Prostate gland (tissue), 2 donors: ENCODE measurements around the gene COPB1.

Source experiments
- POLR2A ChIP-seq: fragments of 450-650 bp; IDR thresholded peaks from one replicate; pipeline ENCODE4 v1.6.1; 2016; ENCODE audit warnings: antibody characterized with exemption, mild to moderate bottlenecking
- TF ChIP-seq, protein P1 (sequence below), 4 experiments: fragments of 200-600 bp in 2 of 4; fragments of 450-650 bp in 2 of 4; sonication (generic) in 2 of 4; IDR thresholded peaks; 1 replicate in 3 of 4; 2 replicates in 1 of 4; pipeline ENCODE4 v1.5.1; 2016 to 2019; ENCODE audit warnings: antibody characterized with exemption in 4 of 4, mild to moderate bottlenecking in 2 of 4, moderate library complexity in 2 of 4

DNA sequence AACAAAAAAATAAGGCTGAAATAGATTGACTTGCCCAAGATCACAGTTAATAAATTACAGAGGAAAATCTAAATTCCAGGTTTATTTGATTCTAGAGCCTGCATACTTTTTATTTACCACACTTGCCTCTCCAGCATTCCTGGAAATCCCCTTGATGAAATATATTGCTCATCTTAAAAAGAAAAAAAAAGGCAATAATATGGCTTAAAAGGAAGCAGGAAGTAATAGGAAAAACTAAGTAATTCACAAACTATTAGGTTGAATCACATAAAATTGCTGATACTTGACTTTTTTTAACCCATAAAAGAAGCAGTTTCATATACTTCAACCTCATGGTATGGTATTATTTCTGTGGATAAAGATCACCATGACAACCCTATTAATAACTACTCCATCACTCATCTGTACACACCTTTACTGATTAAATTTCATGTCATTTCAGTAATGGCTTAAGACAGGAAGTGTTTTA is 52.9 kb downstream of the COPB1 start:
- no peak for TF ChIP-seq POLR2A
- TF ChIP-seq, protein P1, sequence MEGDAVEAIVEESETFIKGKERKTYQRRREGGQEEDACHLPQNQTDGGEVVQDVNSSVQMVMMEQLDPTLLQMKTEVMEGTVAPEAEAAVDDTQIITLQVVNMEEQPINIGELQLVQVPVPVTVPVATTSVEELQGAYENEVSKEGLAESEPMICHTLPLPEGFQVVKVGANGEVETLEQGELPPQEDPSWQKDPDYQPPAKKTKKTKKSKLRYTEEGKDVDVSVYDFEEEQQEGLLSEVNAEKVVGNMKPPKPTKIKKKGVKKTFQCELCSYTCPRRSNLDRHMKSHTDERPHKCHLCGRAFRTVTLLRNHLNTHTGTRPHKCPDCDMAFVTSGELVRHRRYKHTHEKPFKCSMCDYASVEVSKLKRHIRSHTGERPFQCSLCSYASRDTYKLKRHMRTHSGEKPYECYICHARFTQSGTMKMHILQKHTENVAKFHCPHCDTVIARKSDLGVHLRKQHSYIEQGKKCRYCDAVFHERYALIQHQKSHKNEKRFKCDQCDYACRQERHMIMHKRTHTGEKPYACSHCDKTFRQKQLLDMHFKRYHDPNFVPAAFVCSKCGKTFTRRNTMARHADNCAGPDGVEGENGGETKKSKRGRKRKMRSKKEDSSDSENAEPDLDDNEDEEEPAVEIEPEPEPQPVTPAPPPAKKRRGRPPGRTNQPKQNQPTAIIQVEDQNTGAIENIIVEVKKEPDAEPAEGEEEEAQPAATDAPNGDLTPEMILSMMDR (IDR thresholded peaks at IDR 0.05): no peak
